Activated CD4-positive, alpha-beta T cell treated with anti-CD3 and anti-CD28 coated beads for 1 hour (primary cell): ENCODE measurements around the gene CDX4.
"Not testable (repeated sequence)": the region's sequence is repeated elsewhere in the genome, so short reads cannot be mapped to it uniquely, and the experiment has no call there.

Source experiments
- DNase-seq: peaks from one replicate; pipeline ENCODE4 v3.0.0-alpha.2; 2020

Gene CDX4, protein sequence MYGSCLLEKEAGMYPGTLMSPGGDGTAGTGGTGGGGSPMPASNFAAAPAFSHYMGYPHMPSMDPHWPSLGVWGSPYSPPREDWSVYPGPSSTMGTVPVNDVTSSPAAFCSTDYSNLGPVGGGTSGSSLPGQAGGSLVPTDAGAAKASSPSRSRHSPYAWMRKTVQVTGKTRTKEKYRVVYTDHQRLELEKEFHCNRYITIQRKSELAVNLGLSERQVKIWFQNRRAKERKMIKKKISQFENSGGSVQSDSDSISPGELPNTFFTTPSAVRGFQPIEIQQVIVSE

DNA sequence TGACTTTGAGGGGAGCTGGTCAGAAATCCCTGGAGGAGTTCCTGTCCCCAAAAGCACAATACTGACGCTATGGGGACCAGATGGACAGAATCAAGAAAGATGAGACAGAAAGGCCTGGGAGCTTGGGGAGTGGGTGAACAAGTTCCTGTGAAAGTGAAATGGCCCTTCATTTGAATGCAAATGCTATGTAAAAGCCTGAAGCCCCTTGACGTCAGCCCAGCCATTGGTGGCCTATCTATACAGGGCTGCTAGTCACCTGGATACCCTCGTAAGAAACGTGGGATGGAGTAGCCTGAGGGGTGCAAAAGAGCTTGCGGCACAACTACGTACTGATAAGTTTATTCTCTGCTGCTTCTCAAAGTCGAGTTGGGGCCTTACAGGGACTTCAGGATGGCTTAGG is at the start of gene CDX4:
CDX4 (plus strand) TSS at position 223 of the 400 bp plus-strand sequence. CDS start 201 bp downstream, outside the sequence.
- no peak for DNase-seq

DNA sequence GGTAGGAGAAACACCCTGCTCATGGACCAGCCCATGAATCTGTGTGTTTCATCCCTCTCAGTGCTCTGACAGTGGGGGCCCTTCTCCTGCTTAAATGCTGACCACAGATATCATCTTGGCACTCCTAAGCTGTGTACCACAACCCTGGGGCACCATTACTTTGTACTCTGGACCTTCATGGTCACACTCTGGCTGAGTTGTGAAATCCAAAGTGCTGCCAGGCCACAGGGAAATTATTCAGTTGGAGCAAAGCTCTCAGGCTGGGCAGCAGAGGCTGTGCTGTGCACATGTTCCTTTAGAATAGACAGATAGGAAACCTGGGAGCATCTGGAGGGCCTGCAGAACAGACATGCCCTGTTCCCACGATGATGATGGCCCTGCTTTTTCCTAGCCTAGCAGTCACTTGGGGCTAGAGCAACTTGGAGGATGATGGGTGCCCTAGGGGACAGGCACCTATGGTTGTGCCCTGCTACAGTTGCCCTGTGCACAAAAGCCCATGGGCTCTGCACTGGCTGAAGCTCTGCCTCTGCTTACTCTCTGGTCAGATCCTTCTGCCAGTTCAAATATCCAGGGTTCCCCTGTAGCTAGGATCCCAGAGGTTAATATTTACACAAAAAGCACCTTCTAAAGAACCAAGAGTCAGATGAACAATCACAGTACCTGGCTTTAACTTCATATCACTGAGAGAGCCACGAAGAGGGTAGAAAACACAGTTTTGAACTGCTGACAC is 48.5 kb upstream of the CDX4 start:
- DNase-seq: no peak

DNA sequence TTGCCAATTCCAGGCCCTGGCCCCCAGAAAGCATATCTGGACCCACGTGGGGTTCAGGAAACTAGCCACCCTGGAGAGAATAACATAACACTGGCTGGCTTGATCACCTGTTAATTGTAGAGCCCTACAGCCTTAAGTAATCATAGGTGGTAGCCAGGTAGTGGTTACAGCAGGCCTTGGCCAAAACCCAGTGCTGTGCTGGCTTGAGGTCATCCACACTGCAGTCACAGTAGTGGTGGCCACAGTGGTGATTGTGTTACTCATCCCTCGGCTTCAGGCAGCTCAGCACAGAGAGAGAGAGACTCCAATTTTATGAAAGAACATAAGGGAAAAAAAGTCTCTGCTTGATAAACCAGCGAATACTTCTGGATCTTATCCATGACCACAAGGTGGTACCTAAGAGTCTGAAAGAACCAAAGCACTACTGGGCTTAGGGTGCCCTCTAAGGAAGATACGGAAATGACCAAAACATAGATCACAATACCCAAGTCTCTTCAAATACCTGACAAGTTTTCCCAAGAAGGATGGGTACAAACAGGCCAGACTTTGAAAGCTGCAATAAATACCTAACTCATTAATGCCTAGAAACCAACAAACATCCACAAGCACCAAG is 46.6 kb upstream of the CDX4 start:
- no peak for DNase-seq

DNA sequence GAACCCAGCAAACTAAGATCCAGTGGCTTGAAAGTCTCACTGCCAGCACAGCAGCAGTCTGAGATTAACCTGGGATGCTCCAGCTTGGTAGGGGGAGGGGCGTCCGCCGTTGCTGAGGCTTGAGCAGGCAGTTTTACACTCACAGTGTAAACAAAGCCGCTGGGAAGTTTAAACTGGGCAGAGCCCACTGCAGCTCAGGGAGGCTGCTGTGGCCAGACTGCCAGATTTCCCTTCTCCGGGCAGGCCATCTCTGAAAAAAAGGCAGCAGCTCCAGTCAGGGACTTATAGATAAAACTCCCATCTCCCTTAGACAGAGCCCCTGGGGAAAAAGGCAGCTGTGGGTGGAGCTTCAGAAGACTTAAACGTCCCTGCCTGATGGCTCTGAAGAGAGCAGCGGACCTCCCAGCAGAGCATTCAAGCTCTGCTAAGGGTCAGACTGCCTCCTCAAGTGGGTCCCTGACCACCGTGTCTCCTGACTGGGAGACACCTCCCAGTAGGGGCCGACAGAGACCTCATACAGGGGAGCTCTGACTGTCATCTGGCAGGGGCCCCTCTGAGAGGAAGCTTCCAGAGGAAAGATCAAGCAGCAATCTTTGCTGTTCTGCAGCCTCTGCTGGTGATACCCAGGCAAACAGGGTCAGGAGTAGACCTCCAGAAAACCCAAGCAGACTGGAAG is 45.1 kb upstream of the CDX4 start:
- no peak for DNase-seq

DNA sequence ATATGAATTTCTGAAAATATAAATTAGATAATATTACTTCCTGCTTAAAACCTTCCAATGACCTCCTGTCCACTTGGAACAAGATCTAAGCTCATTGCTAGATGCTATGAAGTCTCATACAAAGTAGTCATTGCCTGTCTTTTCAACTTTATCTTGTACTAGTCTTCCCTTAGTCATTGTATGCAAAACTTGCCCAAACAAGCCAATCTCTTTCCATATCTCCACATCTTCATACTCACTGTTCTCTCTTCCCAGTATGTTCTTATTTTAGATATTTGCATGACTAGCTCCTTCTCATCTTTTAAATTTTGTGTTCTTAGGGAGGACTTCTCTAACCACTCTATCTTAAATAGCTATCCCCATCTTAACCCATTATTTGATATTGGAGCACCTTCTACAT is 33.9 kb upstream of the CDX4 start:
- no peak for DNase-seq

DNA sequence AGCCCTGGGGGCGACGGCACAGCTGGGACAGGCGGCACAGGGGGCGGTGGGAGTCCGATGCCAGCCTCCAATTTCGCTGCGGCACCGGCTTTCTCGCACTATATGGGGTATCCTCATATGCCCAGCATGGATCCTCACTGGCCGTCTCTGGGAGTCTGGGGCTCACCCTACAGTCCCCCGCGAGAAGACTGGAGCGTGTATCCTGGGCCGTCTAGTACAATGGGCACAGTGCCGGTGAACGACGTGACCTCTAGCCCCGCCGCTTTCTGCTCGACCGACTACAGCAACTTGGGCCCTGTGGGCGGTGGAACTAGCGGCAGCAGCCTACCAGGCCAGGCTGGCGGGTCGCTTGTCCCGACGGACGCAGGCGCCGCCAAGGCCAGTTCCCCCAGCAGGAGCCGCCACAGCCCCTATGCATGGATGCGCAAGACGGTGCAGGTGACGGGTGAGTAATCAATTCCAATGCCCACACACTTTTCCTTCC is 500 bp downstream of the CDX4 start:
- no peak for DNase-seq

DNA sequence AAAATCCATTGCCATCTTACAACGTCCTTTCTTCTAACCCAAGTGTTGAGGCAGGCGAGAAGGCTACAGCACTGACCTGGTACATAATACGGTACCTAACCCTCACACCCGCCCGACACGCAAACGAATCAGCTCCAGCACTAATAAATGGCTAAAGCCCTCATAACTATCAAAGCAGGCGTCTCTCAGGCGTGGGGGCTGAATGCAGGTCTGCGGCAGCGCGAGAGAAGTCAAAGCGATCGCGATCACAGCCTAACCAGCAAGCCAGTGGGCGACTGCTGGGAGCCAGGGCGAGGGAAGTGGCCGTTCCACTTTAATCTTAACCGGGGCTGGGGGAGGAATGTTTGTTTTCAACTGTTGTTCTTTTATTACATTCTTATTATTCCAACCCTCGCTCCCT is 1.5 kb downstream of the CDX4 start:
- no peak for DNase-seq

DNA sequence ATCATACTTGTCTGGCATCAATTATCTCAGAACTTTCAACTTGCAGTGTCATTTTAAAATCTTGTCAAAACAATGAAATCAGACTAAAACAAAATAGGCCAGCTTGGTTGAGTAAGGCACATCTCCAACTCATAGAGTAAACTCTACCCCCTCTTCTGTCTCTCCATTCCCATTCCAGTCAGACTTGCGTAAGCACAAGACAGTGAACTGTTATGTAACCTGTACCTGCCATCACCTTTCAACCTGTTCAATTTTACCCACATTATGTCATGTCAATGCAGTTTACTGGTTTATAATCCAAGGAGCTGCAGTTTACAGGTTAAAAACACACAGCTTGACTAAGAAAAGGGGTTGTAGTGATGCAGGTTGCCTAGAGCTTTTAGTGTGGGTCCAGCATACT is 8.3 kb downstream of the CDX4 start:
- no peak for DNase-seq

DNA sequence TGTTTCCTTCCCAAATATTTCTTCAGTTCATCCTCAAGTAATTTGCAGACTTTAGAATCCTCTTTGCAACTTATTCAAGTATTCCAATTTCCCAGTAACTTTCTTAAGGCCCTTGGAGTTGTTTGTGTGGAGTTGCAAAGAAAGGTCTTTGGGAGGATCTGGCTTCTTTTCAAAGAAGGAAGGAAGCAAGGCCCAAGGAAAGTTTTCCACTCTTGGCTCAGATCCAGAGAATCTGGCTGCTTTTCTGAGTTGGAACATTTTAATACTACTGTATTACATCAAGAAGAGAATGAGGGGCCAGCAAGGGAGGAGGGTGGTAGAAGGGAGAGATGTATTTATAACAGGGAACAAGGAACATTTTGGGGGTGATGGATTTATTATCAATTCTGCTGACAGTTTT is 10.5 kb downstream of the CDX4 start:
- no peak for DNase-seq

DNA sequence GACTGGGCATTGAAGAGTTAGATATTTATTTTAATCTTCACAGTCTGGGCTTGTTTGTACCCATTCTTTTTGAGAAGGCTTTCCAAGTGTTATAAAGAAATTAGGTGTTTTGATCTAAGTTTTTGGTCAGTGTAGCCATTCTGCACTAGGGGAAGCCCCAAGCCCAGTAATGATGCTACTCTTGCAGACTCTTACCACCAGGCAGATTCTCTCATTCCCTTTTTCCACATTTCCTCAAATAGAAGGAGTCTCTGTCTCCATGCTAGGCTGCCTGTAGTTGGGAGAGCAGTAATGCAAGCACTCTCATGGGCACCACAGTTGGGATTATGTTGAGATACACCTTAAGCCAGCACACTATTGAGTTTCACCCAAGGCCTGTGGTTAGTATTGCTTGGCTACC is 21.5 kb downstream of the CDX4 start:
- no peak for DNase-seq

DNA sequence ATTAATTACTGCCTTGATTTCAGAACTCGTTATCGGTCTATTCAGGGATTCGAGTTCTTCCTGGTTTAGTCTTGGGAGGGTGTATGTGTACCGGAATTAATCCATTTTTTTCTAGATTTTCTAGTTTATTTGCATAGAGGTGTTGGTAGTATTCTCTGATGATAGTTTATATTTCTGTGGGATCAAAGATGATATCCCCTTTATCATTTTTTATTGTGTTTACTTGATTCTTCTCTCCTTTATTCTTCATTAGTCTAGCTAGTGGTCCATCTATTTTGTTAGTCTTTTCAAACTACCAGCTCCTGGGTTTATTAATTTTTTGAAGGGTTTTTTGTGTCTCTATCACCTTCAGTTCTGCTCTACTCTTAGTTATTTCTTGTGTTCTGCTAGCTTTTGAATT is 32.1 kb downstream of the CDX4 start:
- DNase-seq: no peak

DNA sequence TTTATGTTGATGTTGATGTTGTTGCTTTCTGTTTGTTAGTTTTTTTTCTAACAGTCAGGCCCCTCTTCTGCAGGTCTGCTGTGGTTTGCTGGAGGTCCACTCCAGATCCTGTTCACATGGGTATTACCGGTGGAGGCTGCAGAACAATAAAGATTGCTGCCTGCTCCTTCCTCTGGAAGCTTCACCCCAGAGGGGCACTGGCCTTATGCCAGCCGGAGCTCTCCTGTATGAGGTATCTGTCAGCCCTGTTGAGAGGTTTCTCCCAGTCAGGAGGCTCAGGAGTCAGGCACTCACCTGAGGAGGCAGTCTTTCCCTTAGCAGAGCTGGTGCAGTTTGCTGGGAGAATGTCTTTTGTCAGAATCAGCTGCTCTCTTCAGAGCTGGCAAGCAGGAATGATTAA is 34.7 kb downstream of the CDX4 start:
- DNase-seq: no peak

DNA sequence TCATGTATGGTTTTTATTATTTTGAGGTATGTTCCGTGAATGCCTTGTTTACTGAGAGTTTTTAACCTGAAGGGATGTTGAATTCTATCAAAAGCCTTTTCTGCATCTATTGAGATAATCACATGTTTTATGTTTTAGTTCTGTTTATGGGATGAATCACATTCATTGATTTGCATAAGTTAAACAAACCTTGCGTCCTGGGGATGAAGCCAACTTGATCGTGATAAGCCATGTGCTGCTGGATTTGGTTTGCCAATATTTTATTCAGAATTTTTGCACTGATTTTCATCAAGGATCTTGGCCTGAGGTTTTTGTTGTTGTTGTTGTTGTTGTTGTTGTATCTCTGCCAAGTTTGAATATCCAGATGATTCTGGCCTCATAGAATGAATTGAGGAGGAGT is 43.8 kb downstream of the CDX4 start:
- no peak for DNase-seq

DNA sequence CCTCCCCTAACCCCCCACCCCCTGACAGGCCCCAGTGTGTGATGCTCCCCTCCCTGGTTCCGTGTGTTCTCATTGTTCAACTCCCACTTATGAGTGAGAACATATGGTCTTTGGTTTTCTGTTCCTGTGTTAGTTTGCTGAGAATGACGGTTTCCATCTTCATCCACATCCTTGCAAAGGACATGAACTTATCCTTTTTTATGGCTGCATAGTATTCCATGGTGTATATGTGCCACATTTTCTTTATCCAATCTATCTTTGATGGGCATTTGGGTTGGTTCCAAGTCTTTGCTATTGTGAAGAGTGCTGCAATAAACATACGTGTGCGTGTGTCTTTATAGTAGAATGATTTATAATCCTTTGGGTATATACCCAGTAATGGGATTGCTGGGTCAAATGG is 45.3 kb downstream of the CDX4 start:
- DNase-seq: not testable (repeated sequence)
